ENCODE measurements around the gene TBC1D14. TPM values are rescaled to one million over a fixed set of nuclear protein-coding genes. Genes with fewer than 3 reads are reported as not detected.
"Not testable (repeated sequence)": the region's sequence is repeated elsewhere in the genome, so short reads cannot be mapped to it uniquely, and the experiment has no call there.

The TBC1D14 gene
- total RNA-seq, 1 donor from 2014 or later: 40.4 TPM

GRCh38 chr4:7074426-7074825 lies 164.8 kb downstream of the TBC1D14 start:
- no peak for ATAC-seq
- intact Hi-C loops (cut with micrococcal nuclease): loop anchor here (10.0 kb wide), 1 partner anchor 350 kb away; no protein-coding TSS in a partner anchor
- DNase-seq: no peak

GRCh38 chr4:7075962-7076695 lies 166.5 kb downstream of the TBC1D14 start:
- no peak for DNase-seq
- no peak for ATAC-seq
- intact Hi-C loops (cut with micrococcal nuclease): loop anchor here (10.0 kb wide), 1 partner anchor 351 kb away; no protein-coding TSS in a partner anchor

- ATAC-seq (peak; percentile 41), DNase-seq (no peak)
- intact Hi-C loops (cut with micrococcal nuclease): loop anchor here (10.0 kb wide), 1 partner anchor 352 kb away; no protein-coding TSS in a partner anchor
Observed at GRCh38 chr4:7076696-7077082, 167.1 kb downstream of the TBC1D14 start.

DNA sequence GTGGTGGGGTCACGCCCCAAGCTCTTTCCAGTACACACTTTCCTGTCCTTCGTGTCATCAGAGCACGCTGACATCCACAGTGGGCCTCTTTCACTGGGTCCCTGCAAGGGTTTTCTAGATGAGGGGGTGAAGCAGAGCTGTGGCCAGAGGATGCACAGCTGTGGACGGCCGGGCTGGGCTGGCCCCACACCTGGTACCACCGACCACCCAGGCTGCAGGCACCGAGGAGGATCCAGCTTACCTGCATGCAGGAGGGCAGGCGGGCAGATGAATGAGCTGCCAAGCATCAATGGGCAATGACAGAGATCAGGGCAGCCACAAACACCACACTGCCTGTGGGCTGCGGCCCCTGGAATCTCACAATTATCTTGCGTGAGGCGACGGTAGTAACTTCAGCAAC lies 167.7 kb downstream of the TBC1D14 start:
- DNase-seq (no peak), ATAC-seq (no peak)
- intact Hi-C loops (cut with micrococcal nuclease): loop anchor here (10.0 kb wide), 1 partner anchor 353 kb away; no protein-coding TSS in a partner anchor

- intact Hi-C loops (cut with micrococcal nuclease): loop anchor here (10.0 kb wide), 1 partner anchor 353 kb away; no protein-coding TSS in a partner anchor
- no peak for ATAC-seq
- DNase-seq: no peak
Observed at GRCh38 chr4:7078025-7078424, 168.4 kb downstream of the TBC1D14 start.

GRCh38 chr4:7079483-7079882 lies 169.9 kb downstream of the TBC1D14 start:
- not testable (repeated sequence) for DNase-seq, ATAC-seq
- intact Hi-C loops (cut with micrococcal nuclease): loop anchor here (10.0 kb wide), 1 partner anchor 355 kb away; no protein-coding TSS in a partner anchor

DNA sequence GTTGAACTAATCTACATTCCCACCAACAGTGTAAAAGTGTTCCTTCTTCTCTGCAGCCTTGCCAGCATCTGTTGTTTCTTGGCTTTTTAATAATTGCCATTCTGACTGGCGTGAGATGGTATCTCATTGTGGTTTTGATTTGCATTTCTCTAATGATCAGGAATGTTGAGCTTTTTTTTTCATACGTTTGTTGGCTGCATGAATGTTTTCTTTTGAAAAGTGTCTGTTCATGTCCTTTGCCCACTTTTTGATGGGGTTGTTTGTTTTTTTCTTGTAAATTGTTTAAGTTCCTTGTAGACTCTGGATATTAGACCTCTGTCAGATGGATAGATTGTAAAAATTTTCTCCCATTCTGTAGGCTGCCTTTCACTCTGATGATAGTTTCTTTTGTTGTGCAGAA lies 170.3 kb downstream of the TBC1D14 start:
- not testable (repeated sequence) for DNase-seq, ATAC-seq
- intact Hi-C loops (cut with micrococcal nuclease): loop anchor here (10.0 kb wide), 1 partner anchor 355 kb away; no protein-coding TSS in a partner anchor

Other genes starting within 250 kb of the TBC1D14 start
- gene S100P, start 215.9 kb upstream of the TBC1D14 start, total RNA-seq: 1.1 TPM
- 42.9 TPM for gene MRFAP1L1, start 200.0 kb upstream of the TBC1D14 start, total RNA-seq
- 7.3 TPM for gene BLOC1S4, start 193.7 kb upstream of the TBC1D14 start, total RNA-seq
- 79.8 TPM for gene KIAA0232, start 127.1 kb upstream of the TBC1D14 start, total RNA-seq
- gene TADA2B, start 133.5 kb downstream of the TBC1D14 start, total RNA-seq: 34.6 TPM
- 62.7 TPM for gene GRPEL1, start 158.2 kb downstream of the TBC1D14 start, total RNA-seq